HG03135 (cell line): ENCODE data around the gene ELF1.
"Not testable (repeated sequence)": the region's sequence is repeated elsewhere in the genome, so short reads cannot be mapped to it uniquely, and the experiment has no call there.

Source experiments
- ATAC-seq: cut with Tn5 transposase; IDR thresholded peaks from one replicate; pipeline ENCODE4 v1.9.1; 2021; ENCODE audit warnings: mild to moderate bottlenecking, moderate library complexity; ENCODE audit not compliant: unreplicated experiment

The ELF1 gene

GRCh38 chr13:40984668-40985366 lies 34.3 kb downstream of the ELF1 start:
- ATAC-seq: peak; percentile 57

GRCh38 chr13:40983725-40984667 lies 35.1 kb downstream of the ELF1 start:
- ATAC-seq: no peak

- ATAC-seq: no peak
Measured at GRCh38 chr13:40983259-40983658, 35.9 kb downstream of the ELF1 start.

GRCh38 chr13:40982772-40983171 lies 36.3 kb downstream of the ELF1 start:
- ATAC-seq: no peak

- ATAC-seq: no peak
Measured at GRCh38 chr13:40981949-40982348, 37.2 kb downstream of the ELF1 start.

GRCh38 chr13:40981361-40981760 lies 37.8 kb downstream of the ELF1 start:
- ATAC-seq: no peak

GRCh38 chr13:40980461-40980860 lies 38.7 kb downstream of the ELF1 start:
- no peak for ATAC-seq

- no peak for ATAC-seq
Measured at GRCh38 chr13:40979232-40979631, 39.9 kb downstream of the ELF1 start.

GRCh38 chr13:40978109-40978508 lies 41.0 kb downstream of the ELF1 start:
- not testable (repeated sequence) for ATAC-seq

GRCh38 chr13:40975441-40975840 lies 43.7 kb downstream of the ELF1 start:
- no peak for ATAC-seq

- ATAC-seq: peak; percentile 62
Measured at GRCh38 chr13:40974460-40975407, 44.4 kb downstream of the ELF1 start.

- no peak for ATAC-seq
Measured at GRCh38 chr13:40973409-40973808, 45.7 kb downstream of the ELF1 start.

- ATAC-seq: no peak
Measured at GRCh38 chr13:40971321-40971720, 47.8 kb downstream of the ELF1 start.

- no peak for ATAC-seq
Measured at GRCh38 chr13:40970803-40971202, 48.3 kb downstream of the ELF1 start.

GRCh38 chr13:40969169-40969901 lies 49.8 kb downstream of the ELF1 start:
- ATAC-seq: peak; percentile 51

- no peak for ATAC-seq
Measured at GRCh38 chr13:40968416-40969000, 50.6 kb downstream of the ELF1 start.

- ATAC-seq: no peak
Measured at GRCh38 chr13:40966298-40966697, 52.8 kb downstream of the ELF1 start.

- no peak for ATAC-seq
Measured at GRCh38 chr13:40963927-40964326, 55.2 kb downstream of the ELF1 start.

- ATAC-seq: no peak
Measured at GRCh38 chr13:40961826-40962225, 57.3 kb downstream of the ELF1 start.

GRCh38 chr13:40961214-40961613 lies 57.9 kb downstream of the ELF1 start:
- ATAC-seq: no peak
